H9 (cell line): ENCODE measurements around the gene RNU6-9. TPM values are rescaled to one million over a fixed set of nuclear protein-coding genes. Genes with fewer than 3 reads are reported as not detected.

ENCODE experiments used
- DNase-seq: peaks from one replicate; pipeline ENCODE4 v3.0.0-alpha.2; 2017
- H2AFZ ChIP-seq: one replicate; pipeline ENCODE4 v1.6.1; 2013; ENCODE audit warnings: mild to moderate bottlenecking, low read length, control low read depth, moderate library complexity
- H2AK5ac ChIP-seq: 2 replicates; pipeline ENCODE4 v1.6.1; 2013; ENCODE audit warnings: low read length, control low read depth, mixed read lengths; ENCODE audit not compliant: insufficient read length
- H2BK120ac ChIP-seq: one replicate; pipeline ENCODE4 v1.6.1; 2013; ENCODE audit warnings: low read depth, mild to moderate bottlenecking, low read length, control low read depth, inconsistent platforms; ENCODE audit not compliant: poor library complexity, severe bottlenecking
- H2BK12ac ChIP-seq: 2 replicates; pipeline ENCODE4 v1.6.1; 2013; ENCODE audit warnings: low read length, control low read depth, mixed read lengths, low read depth; ENCODE audit not compliant: insufficient read length
- H2BK15ac ChIP-seq: 2 replicates; pipeline ENCODE4 v1.6.1; 2013; ENCODE audit warnings: low read depth, low read length, control low read depth
- H2BK20ac ChIP-seq: one replicate; pipeline ENCODE4 v1.6.1; 2013; ENCODE audit warnings: low read depth, mild to moderate bottlenecking, low read length, control low read depth, inconsistent platforms; ENCODE audit not compliant: poor library complexity, severe bottlenecking
- H2BK5ac ChIP-seq: 2 replicates; pipeline ENCODE4 v1.6.1; 2013; ENCODE audit warnings: low read length, control low read depth, mixed read lengths; ENCODE audit not compliant: insufficient read length
- H3K14ac ChIP-seq: 2 replicates; pipeline ENCODE4 v1.6.1; 2013; ENCODE audit warnings: low read length, control low read depth; ENCODE audit not compliant: insufficient read depth
- H3K18ac ChIP-seq: 2 replicates; pipeline ENCODE4 v1.6.1; 2013; ENCODE audit warnings: low read depth, mild to moderate bottlenecking, mixed read lengths, low read length, control low read depth; ENCODE audit not compliant: insufficient read length
- H3K23ac ChIP-seq: 2 replicates; pipeline ENCODE4 v1.6.1; 2013; ENCODE audit warnings: low read length, control low read depth, mixed read lengths, low read depth; ENCODE audit not compliant: insufficient read length
- H3K23me2 ChIP-seq: 2 replicates; pipeline ENCODE4 v1.6.1; 2013; ENCODE audit warnings: low read depth, mild to moderate bottlenecking, mixed read lengths, low read length, control low read depth; ENCODE audit not compliant: insufficient read length, poor library complexity, severe bottlenecking
- H3K27ac ChIP-seq: 2 replicates; pipeline ENCODE4 v1.5.1; 2013; ENCODE audit warnings: low read length, control low read depth, mixed read lengths, low read depth; ENCODE audit not compliant: insufficient read length
- H3K27me3 ChIP-seq: 2 replicates; pipeline ENCODE4 v1.6.1; 2013; ENCODE audit warnings: low read length, control low read depth, inconsistent platforms; ENCODE audit not compliant: insufficient read depth
- H3K4ac ChIP-seq: 2 replicates; pipeline ENCODE4 v1.6.1; 2013; ENCODE audit warnings: low read depth, mild to moderate bottlenecking, control low read depth, inconsistent platforms, low read length, moderate library complexity
- H3K4me1 ChIP-seq: 2 replicates; pipeline ENCODE4 v1.6.1; 2013; ENCODE audit warnings: low read length, control low read depth, inconsistent platforms; ENCODE audit not compliant: insufficient read depth
- H3K4me2 ChIP-seq: 2 replicates; pipeline ENCODE4 v1.6.1; 2013; ENCODE audit warnings: low read length, control low read depth, mixed read lengths; ENCODE audit not compliant: insufficient read length, insufficient read depth
- H3K56ac ChIP-seq: 2 replicates; pipeline ENCODE4 v1.6.1; 2013; ENCODE audit warnings: low read depth, mild to moderate bottlenecking, mixed read lengths, low read length, control low read depth; ENCODE audit not compliant: insufficient read length
- H3K79me1 ChIP-seq: 2 replicates; pipeline ENCODE4 v1.6.1; 2013; ENCODE audit warnings: low read depth, mild to moderate bottlenecking, moderate library complexity, low read length, control low read depth, inconsistent platforms; ENCODE audit not compliant: insufficient read depth, poor library complexity, severe bottlenecking
- H3K79me2 ChIP-seq: 2 replicates; pipeline ENCODE4 v1.6.1; 2013; ENCODE audit warnings: low read length, control low read depth, inconsistent platforms; ENCODE audit not compliant: insufficient read depth
- H3K9ac ChIP-seq: 2 replicates; pipeline ENCODE4 v1.6.1; 2013; ENCODE audit warnings: low read length, control low read depth, mixed read lengths; ENCODE audit not compliant: insufficient read length; ENCODE audit errors: extremely low read depth
- H3K9me3 ChIP-seq: one replicate; pipeline ENCODE4 v1.6.1; 2013; ENCODE audit warnings: low read depth, low read length, inconsistent platforms; ENCODE audit not compliant: control insufficient read depth
- H3T11ph ChIP-seq: one replicate; pipeline ENCODE4 v1.6.1; 2013; ENCODE audit warnings: mild to moderate bottlenecking, low read length, control low read depth, inconsistent platforms
- H4K20me1 ChIP-seq: one replicate; pipeline ENCODE4 v1.6.1; 2013; ENCODE audit not compliant: control insufficient read depth, insufficient read length, insufficient read depth
- H4K5ac ChIP-seq: 2 replicates; pipeline ENCODE4 v1.6.1; 2013; ENCODE audit warnings: low read depth, mild to moderate bottlenecking, mixed read lengths, low read length, control low read depth; ENCODE audit not compliant: insufficient read length
- H4K8ac ChIP-seq: replicated peaks from 2 replicates; pipeline ENCODE4 v1.6.1; 2013; ENCODE audit warnings: low read length, control low read depth, mixed read lengths, low read depth; ENCODE audit not compliant: insufficient read length
- H4K91ac ChIP-seq: 2 replicates; pipeline ENCODE4 v1.6.1; 2013; ENCODE audit warnings: low read depth, mild to moderate bottlenecking, moderate library complexity, mixed read lengths, low read length, control low read depth; ENCODE audit not compliant: insufficient read length
- H3K27ac Mint-ChIP-seq, 3 experiments: 2 replicates in 2 of 3; 3 replicates in 1 of 3; pipeline ENCODE4 v1.8.0; 2020 to 2021; ENCODE audit warnings: mixed read lengths in 3 of 3, mild to moderate bottlenecking in 1 of 3, moderate library complexity in 1 of 3
- H3K27me3 Mint-ChIP-seq: 2 replicates; pipeline ENCODE4 v1.8.0; 2021; ENCODE audit warnings: low read depth, mild to moderate bottlenecking, moderate library complexity, mixed read lengths
- H3K36me3 Mint-ChIP-seq, 3 experiments: 2 replicates in 2 of 3; 3 replicates in 1 of 3; pipeline ENCODE4 v1.8.0; 2020 to 2021; ENCODE audit warnings: low read depth in 3 of 3, mixed read lengths in 3 of 3; ENCODE audit not compliant: insufficient read depth in 1 of 3
- H3K4me1 Mint-ChIP-seq, 2 experiments: 2 replicates each; pipeline ENCODE4 v1.8.0; 2020; ENCODE audit warnings: mixed read lengths in 2 of 2
- H3K4me3 Mint-ChIP-seq, 2 experiments: 2 replicates in 1 of 2; 3 replicates in 1 of 2; pipeline ENCODE4 v1.8.0; 2020 to 2021; ENCODE audit warnings: mild to moderate bottlenecking in 2 of 2, mixed read lengths in 2 of 2, moderate library complexity in 1 of 2
- H3K9me3 Mint-ChIP-seq, 2 experiments: 2 replicates in 1 of 2; 3 replicates in 1 of 2; pipeline ENCODE4 v1.8.0; 2020; ENCODE audit warnings: mild to moderate bottlenecking in 2 of 2, mixed read lengths in 2 of 2, moderate library complexity in 1 of 2
- CTCF ChIP-seq: fragments of 200-600 bp; sonication (generic); conservative IDR thresholded peaks from 3 replicates; pipeline ENCODE4 v1.8.0; 2021; ENCODE audit warnings: antibody characterized with exemption, mild to moderate bottlenecking
- WGBS: extraction: QIAGEN DNeasy Blood & Tissue Kit; methylation state at CpG from one replicate; pipeline ENCODE4 v1.1.7; 2013; ENCODE audit warnings: missing lambda C conversion rate, low lambda C conversion rate, mixed read lengths; ENCODE audit not compliant: insufficient read length; ENCODE audit errors: extremely low coverage; 5-methylcytosine and 5-hydroxymethylcytosine counted together
- total RNA-seq: library from RNA; stranded (reverse); gene quantifications from 2 replicates; pipeline ENCODE4 v1.2.1, GENCODE V29; 2021

Gene RNU6-9
- total RNA-seq, 1 experiment from 2014 or later = not detected

GRCh38 chr19:925526-926322 lies 32.4 kb downstream of the RNU6-9 start, which contains the start of gene ARID3A:
Gene ARID3A, plus strand, starts transcription at chr19:926035. Its CDS starts 3,494 bp downstream, at chr19:929529.
- no peak for TF ChIP-seq CTCF
- H3K27me3 Mint-ChIP-seq = peaks cover 20% of the 10 kb centered on the region

More at GRCh38 chr19:925526-926322, 32.4 kb downstream of the RNU6-9 start, which contains the start of gene ARID3A:
- Histone ChIP-seq H2BK120ac (no peak within 1 kb of the TSS), H2BK15ac (no peak within 1 kb of the TSS), H3K4ac (no peak within 1 kb of the TSS), H4K91ac (no peak within 1 kb of the TSS), H2BK5ac (no peak within 1 kb of the TSS), H3T11ph (no peak within 1 kb of the TSS), H4K5ac (no peak within 1 kb of the TSS), H2BK20ac (no peak within 1 kb of the TSS), H3K79me1 (no peaks in the 10 kb centered on the region), H3K56ac (no peak within 1 kb of the TSS), H2AK5ac (no peak within 1 kb of the TSS), H3K4me2 (peak within 1 kb of the TSS; percentile 67), H4K20me1 (no peaks in the 10 kb centered on the region), H3K9me3 (no peaks in the 10 kb centered on the region), H3K27me3 (peaks cover 6% of the 10 kb centered on the region; the same call in 1 of the 2 replicates), H3K14ac (peak within 1 kb of the TSS; percentile 73; the same call in 1 of the 2 replicates), H3K9ac (no peak within 1 kb of the TSS), H3K23me2 (peaks cover 3% of the 10 kb centered on the region), H3K18ac (peak within 1 kb of the TSS; percentile 59), H2AFZ (no peak within 1 kb of the TSS), H4K8ac (no peak within 1 kb of the TSS), H3K79me2 (no peaks in the 10 kb centered on the region; the same call in 1 of the 2 replicates), H3K4me1 (no peaks in the 10 kb centered on the region), H3K23ac (no peak within 1 kb of the TSS), H3K27ac (no peak within 1 kb of the TSS), H2BK12ac (no peak within 1 kb of the TSS)
- WGBS = no CpG with 5 or more reads among the region's 97 CpGs
- Mint-ChIP-seq H3K27ac (peak within 1 kb of the TSS in 2 of 3 experiments; percentile 34 to 72; a peak in 1 of 7 replicates), H3K36me3 (peaks cover 4 to 16% (median 14%) of the 10 kb centered on the region in 3 experiments), H3K4me1 (peaks cover 5 to 16% of the 10 kb centered on the region in 2 experiments), H3K9me3 (no peaks in the 10 kb centered on the region; a peak in 1 of 5 replicates), H3K4me3 (peak within 1 kb of the TSS; percentile 78 to 91)
- peak; percentile 88 for DNase-seq
